ENCODE results near the gene GPR137. TPM values are rescaled to one million over a fixed set of nuclear protein-coding genes. Genes with fewer than 3 reads are reported as not detected.

The GPR137 gene
- total and polyA plus RNA-seq, 2 donors from 2014 or later: 44.0 to 48.4 TPM

GRCh38 chr11:64289002-64289564, 3.4 kb downstream of the GPR137 start:
- peaks cover 14% of the 10 kb centered on the region for H3K27me3 ChIP-seq (ENCODE audit: control insufficient read depth, insufficient read depth, low read length)
- H3K9me3 ChIP-seq (ENCODE audit: control insufficient read depth in 2 of 3, insufficient read depth in 1 of 3, low read length in 3 of 3): no peaks in the 10 kb centered on the region
- TF ChIP-seq CTCF (IDR thresholded peaks at IDR 0.05; ENCODE audit: borderline replicate concordance, extremely low read depth, insufficient read depth): no peak
- H3K4me1 ChIP-seq (ENCODE audit: control insufficient read depth in 2 of 3, insufficient read depth in 2 of 3, low read depth in 1 of 3, low read length in 3 of 3): peaks cover 0 to 12% (median 0%) of the 10 kb centered on the region in 3 donors
- DNase-seq (peak in 1 of 5 donors; percentile 50), FAIRE-seq (no peak)
- no peaks in the 10 kb centered on the region for H3K36me3 ChIP-seq (ENCODE audit: control insufficient read depth in 2 of 3, insufficient read depth in 3 of 3, low read length in 3 of 3)
- intact Hi-C loops (cut with DNase I): no loop called here
- H3K27ac ChIP-seq (ENCODE audit: low read depth in 2 of 2, low read length in 2 of 2): no peak overlapping the region
- H3K9ac ChIP-seq (ENCODE audit: low read length in 3 of 3): no peak overlapping the region
- no peak overlapping the region for H3K4me3 ChIP-seq (ENCODE audit: low read length in 3 of 3)

- peak in 2 of 5 donors; percentile 45 to 64 for DNase-seq
- Histone ChIP-seq H3K9me3 (ENCODE audit: control insufficient read depth in 2 of 3, insufficient read depth in 1 of 3, low read length in 3 of 3) (no peaks in the 10 kb centered on the region), H3K4me3 (ENCODE audit: low read length in 3 of 3) (no peak overlapping the region), H3K27ac (ENCODE audit: low read depth in 2 of 2, low read length in 2 of 2) (no peak overlapping the region), H3K9ac (ENCODE audit: low read length in 3 of 3) (no peak overlapping the region), H3K36me3 (ENCODE audit: control insufficient read depth in 2 of 3, insufficient read depth in 3 of 3, low read length in 3 of 3) (no peaks in the 10 kb centered on the region), H3K4me1 (ENCODE audit: control insufficient read depth in 2 of 3, insufficient read depth in 2 of 3, low read depth in 1 of 3, low read length in 3 of 3) (peaks cover 0 to 11% (median 0%) of the 10 kb centered on the region in 3 donors), H3K27me3 (ENCODE audit: control insufficient read depth, insufficient read depth, low read length) (peaks cover 23% of the 10 kb centered on the region)
- intact Hi-C loops (cut with DNase I): no loop called here
- no peak for TF ChIP-seq CTCF (IDR thresholded peaks at IDR 0.05; ENCODE audit: borderline replicate concordance, extremely low read depth, insufficient read depth)
- FAIRE-seq: no peak
These were observed 5.0 kb downstream of the GPR137 start for GRCh38 chr11:64290352-64291261.

GRCh38 chr11:64291262-64291751, 5.7 kb downstream of the GPR137 start, which contains the start of gene KCNK4:
TSS of gene KCNK4 (plus strand) at chr11:64291302. CDS start at chr11:64293019, 1,717 bp downstream.
- no peak within 1 kb of the TSS for H3K9ac ChIP-seq (ENCODE audit: low read length in 3 of 3)
- intact Hi-C loops (cut with DNase I): no loop called here

More at GRCh38 chr11:64291262-64291751, 5.7 kb downstream of the GPR137 start, which contains the start of gene KCNK4:
- no peak within 1 kb of the TSS for H3K27ac ChIP-seq (ENCODE audit: low read depth in 2 of 2, low read length in 2 of 2)
- H3K9me3 ChIP-seq (ENCODE audit: control insufficient read depth in 2 of 3, insufficient read depth in 1 of 3, low read length in 3 of 3): no peaks in the 10 kb centered on the region
- peak in 2 of 5 donors; percentile 62 to 77 for DNase-seq
- peaks cover 29% of the 10 kb centered on the region for H3K27me3 ChIP-seq (ENCODE audit: control insufficient read depth, insufficient read depth, low read length)
- H3K36me3 ChIP-seq (ENCODE audit: control insufficient read depth in 2 of 3, insufficient read depth in 3 of 3, low read length in 3 of 3): no peaks in the 10 kb centered on the region
- no peak within 1 kb of the TSS for H3K4me3 ChIP-seq (ENCODE audit: low read length in 3 of 3)
- no peak for FAIRE-seq
- peaks cover 0 to 6% (median 0%) of the 10 kb centered on the region in 3 donors for H3K4me1 ChIP-seq (ENCODE audit: control insufficient read depth in 2 of 3, insufficient read depth in 2 of 3, low read depth in 1 of 3, low read length in 3 of 3)
- TF ChIP-seq CTCF (IDR thresholded peaks at IDR 0.05; ENCODE audit: borderline replicate concordance, extremely low read depth, insufficient read depth): no peak

Data from kidney (tissue), 14 donors.